Jurkat, Clone E6-1 (cell line): ENCODE results near the gene PLEKHM3.

Experiments used
- DNase-seq: peaks from one replicate; pipeline ENCODE4 v3.0.0-alpha.2; 2011; ENCODE audit warnings: low read depth, low spot score
- H3K4me3 ChIP-seq: 2 replicates; pipeline ENCODE4 v1.5.1; 2011; ENCODE audit warnings: mild to moderate bottlenecking, low read length, control low read depth, moderate library complexity

Gene PLEKHM3

DNA sequence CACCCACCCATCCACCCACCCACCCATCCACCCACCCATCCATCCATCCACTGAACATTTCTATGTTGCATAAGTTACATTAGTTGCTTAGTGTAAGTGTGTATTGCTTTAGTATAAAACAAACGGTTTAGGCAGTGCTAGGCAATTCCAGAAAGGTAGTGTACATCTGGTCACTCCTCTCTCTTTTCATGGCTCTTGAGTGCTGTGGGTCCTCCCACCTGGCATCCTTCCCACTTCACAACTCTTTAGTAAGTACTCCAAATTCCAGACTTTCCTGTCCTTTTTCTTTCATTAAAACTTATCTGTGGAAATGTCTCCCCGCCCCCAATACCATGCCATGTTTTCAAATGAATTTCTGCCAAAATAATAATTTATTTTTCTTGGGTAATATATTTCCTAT is 122.5 kb downstream of the PLEKHM3 start:
- DNase-seq, result no peak
- no peak overlapping the region for H3K4me3 ChIP-seq

DNA sequence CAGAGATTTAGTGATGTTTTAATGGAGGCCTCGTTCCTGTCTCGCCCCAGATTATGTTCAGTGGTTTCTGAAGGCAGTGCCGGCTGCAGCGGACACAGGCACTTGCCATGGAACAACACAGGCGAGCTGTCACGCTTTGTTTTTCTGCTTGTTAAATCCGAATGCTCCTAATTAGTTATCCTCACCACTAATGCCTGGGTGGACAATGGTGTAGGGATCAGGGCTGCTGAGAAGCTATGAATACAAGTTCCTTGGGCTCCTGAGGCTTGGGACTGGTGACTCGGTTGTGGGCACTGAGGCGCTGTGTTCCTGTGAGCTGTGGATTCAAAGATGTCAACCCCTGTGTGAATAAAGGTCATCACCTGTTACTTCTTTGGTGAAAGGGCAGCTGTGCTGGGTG is 123.5 kb downstream of the PLEKHM3 start:
- no peak for DNase-seq
- H3K4me3 ChIP-seq, result no peak overlapping the region

DNA sequence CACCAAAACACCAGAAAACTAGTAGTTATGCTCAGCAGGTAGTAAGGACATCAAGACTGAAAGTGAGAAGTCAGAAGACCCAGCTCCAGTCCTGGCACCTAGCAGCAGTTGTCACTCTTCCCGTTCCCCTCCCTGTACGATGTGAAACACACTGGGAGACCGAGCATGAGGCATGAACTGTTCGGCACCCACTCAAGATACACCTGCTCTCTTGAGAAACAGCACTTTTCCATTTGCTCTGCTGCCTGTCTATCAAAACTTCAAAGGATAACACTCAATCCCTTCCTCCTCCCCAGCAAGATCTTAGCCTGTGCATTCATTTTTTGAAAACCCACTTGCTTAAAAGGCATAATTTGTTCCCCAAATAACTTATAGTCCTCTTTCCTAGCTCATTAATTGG is 123.9 kb downstream of the PLEKHM3 start:
- DNase-seq, result no peak
- no peak overlapping the region for H3K4me3 ChIP-seq

DNA sequence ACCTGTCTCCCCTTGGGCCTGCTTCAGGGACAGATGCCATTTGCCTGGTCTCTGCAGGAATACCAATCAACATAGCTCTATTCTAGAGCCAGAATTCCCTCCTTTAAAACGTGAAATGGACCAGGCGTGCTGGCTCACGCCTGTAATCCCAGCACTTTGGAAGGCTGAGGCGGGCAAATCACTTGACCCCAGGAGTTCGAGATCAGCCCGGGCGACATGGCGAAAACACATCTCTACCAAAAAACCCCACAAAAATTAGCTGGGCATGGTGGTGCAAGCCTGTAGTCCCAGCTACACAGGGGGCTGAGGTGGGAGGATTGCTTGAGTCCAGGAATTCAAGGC is 127.0 kb downstream of the PLEKHM3 start:
- H3K4me3 ChIP-seq, result no peak overlapping the region
- no peak for DNase-seq

DNA sequence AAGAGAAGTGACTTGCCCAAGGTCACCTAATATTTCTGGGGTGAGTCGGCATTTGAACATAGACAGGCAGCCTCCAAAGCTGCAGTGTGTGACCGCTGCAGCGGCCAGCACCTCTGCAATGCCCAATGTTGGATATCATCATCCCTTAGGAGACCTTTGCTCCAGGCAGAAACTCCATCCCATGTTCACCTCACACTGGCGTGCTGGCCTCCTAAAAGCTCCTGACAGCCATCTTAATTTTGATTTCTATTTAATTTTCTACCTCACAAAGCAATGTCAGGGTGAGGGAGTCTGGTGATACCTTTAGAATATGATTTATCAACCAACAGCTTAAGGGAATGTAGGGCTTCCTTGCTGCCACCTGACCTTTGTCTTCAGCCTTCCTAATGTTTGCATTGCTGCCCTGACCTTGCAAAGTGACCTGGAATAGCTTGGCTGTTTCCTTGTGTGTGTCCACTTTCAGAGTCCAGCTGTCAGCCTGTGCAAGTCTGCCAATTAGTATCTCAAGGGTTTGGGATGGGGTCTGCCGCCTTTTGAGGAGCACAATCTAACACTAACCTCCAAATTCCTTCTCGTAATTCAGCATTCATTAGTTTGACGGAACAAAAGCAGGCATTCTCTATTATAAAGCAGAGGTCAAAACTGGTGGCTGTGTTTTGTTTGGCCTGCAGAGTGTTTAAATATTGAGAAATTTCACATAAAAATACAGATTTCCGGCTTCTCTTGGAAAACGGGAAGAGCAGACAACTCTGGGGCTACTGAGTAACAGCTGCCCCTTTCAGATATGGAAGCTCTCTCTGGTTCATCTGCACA is 127.6 kb downstream of the PLEKHM3 start:
- no peak for DNase-seq
- no peak overlapping the region for H3K4me3 ChIP-seq

DNA sequence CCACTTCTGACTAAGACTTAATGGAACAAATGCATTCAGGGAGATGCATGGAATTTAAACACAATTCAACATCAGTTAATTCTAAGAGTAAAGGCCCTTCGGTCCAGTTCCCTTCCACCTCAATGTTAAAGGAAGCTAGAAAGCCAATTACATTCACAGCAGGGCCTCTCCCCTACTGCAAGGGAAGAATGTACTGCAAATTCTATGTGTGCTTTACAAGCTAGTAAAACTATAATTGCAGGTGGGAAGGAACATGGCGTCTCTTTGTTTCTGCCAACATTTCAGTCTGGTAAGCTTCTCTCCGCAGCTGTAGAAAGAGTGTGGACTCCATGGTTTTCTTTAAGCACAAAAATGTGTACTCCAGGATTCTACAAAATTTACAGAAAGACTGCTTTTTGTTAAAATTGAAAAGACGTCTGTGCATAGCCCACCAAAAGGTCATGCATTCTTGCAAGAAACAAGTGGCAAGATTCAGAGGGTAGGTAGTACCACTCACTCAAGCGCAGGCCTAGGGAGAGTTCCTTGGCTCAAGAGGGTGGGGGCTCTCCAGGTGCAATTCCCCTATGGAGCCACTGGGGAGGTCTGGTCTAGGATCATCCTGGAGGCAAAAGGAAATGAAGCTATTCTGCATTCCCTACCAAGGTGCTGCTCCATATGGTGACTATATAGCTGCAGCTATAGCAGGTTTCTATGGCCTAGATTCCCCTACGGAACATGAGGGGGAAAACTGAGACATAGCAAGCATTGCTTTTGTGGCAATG is 128.6 kb downstream of the PLEKHM3 start:
- H3K4me3 ChIP-seq, result no peak overlapping the region
- no peak for DNase-seq

DNA sequence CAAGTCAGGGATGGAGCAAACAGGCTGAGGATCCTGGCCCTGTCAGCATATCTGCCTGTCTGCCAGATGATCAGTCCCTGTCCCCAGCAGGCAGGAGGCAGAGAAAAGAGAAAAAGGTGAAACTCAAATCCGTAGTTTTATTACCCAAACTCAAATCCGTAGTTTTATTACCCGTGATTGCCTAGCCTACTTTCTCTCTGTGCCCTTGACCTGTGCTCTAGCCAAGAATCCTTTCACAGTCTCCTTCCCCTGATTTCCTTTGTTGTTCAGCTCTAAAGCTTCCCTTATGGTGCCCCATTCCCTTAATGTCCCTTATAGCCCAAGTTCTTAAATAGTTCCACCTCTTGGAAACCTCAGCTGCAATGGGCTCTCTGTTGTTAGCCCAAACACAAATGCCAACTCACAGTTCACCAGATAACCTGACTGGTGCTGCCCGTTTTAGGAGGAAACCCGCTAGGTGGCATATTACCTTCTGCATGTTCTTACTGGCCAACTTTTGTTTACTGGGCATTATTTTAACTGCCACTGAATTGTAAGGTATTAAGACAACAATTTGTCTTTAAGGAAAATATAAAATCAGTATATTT is 130.0 kb downstream of the PLEKHM3 start:
- H3K4me3 ChIP-seq, result no peak overlapping the region
- DNase-seq, result no peak

DNA sequence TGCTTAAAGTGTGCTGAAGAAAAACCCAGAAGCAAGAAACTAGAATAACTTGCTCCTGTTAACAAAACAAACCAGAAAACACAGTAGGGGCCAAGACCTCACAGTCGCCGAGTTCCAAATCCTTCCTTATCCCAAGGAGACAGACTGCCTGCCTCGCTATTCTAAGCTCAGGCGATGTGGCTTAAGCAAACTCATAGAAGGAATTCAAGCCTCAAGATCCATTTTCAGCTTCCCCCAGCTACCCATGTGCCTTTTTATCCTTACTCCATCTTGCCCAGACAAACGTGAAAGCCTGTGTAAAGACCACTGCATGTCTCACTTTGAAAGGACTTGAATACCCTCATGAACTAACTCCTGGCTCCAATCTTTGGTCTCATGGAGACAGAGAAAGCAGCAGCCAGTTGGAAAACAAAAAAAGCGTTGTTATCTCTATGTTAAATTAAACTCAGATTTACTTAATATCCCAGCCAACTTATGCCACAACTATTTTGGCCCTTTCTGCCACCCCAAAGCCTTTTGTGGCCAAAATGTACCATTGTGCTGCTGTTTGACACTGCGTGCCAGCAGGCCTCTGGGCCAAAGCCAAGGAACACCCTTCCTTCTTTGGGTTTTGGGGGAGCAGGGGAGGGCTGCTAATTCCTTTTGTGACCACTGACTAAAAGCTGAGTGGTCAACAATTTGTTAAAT is 132.5 kb downstream of the PLEKHM3 start:
- H3K4me3 ChIP-seq, result no peak overlapping the region
- no peak for DNase-seq

DNA sequence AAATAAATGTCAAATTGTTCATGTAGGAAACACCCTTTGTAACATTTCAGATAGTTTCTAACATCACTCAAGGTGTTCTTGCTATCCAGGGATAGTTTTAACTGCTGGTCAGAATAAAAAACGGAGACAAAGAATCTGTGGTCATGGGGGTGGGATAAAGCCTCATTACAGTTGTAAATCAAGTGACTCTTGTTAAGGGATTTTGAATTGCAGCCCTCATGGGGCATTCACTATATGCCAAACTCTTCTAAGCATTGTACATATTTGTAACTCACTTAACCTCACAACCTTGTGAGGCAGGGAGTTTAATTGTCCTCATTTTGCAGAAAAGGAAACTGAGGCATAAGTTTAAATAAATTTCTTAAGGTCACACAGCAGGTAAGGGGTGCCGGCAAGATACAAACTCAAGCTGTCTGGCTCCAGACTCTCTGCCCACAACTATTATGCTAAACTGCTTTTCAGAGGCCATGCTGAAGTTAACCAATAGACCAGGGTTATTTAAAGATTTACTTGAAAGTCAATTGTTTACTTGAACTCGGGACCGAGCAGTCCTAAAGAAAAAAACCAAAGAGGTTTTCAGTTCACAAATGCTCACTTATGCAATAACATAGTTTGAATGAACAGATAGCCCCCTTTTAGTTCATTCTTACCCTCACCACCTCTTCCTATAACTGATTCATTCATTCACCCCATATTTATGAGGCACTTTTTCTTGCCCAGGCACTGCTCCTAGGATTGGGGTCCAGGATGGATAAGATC is 134.1 kb downstream of the PLEKHM3 start:
- no peak for DNase-seq
- H3K4me3 ChIP-seq, result no peak overlapping the region

DNA sequence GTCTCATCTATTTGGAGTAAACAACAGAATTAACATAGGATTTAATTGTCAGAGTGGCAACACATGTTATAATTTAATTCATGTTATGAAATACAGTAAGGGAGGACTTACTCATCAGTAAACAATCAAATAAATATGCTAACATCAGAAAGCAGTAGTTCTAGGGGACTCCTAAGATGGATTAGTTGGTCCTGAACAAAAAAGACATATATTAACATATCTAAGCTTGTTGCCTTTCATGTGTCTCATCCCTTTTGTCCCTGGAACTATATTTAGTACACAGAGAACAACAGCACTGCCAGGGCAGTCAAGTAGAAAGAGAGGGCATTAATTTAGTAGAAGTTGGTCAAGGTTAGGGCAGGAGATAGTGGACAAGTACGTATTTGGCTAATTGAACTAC is 137.8 kb downstream of the PLEKHM3 start:
- no peak overlapping the region for H3K4me3 ChIP-seq
- DNase-seq, result no peak

DNA sequence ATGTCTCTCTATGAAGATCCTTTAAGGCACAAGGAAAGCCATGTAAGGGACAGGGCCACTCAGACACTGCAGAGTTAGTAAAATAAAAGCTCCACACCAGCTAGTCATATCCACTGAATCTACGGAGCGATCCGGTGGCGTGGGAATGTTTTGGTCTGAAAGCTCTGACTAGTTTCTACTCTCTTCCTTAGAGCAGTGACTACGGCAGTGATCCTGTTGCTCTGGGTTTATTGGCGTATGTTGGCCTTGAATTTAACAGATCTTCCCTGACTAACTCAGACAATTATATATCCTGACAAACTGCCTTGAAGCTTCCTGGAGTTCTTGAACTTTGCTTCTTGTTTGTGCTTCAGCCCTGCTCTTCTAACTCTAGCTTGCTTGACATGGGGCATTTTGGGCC is 140.3 kb downstream of the PLEKHM3 start:
- no peak for DNase-seq
- H3K4me3 ChIP-seq, result no peak overlapping the region

DNA sequence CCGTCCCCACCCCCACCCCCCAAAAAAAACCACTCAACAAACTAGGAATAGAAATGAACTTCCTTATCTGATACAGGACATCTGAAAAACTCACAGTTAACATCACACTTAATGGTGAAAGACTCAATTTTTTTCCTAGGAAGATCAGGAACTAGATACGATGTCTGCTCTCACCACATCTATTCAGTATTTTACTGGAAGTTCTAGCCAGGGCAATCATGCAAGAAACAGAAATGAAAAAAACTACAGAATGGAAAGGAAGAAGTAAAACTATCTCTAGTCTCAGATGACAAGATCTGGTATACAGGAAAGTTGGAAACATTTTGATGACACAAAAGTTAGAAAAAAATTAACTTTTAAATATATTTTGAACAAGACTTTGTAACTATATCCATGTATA is 141.2 kb downstream of the PLEKHM3 start:
- no peak for DNase-seq
- no peak overlapping the region for H3K4me3 ChIP-seq

DNA sequence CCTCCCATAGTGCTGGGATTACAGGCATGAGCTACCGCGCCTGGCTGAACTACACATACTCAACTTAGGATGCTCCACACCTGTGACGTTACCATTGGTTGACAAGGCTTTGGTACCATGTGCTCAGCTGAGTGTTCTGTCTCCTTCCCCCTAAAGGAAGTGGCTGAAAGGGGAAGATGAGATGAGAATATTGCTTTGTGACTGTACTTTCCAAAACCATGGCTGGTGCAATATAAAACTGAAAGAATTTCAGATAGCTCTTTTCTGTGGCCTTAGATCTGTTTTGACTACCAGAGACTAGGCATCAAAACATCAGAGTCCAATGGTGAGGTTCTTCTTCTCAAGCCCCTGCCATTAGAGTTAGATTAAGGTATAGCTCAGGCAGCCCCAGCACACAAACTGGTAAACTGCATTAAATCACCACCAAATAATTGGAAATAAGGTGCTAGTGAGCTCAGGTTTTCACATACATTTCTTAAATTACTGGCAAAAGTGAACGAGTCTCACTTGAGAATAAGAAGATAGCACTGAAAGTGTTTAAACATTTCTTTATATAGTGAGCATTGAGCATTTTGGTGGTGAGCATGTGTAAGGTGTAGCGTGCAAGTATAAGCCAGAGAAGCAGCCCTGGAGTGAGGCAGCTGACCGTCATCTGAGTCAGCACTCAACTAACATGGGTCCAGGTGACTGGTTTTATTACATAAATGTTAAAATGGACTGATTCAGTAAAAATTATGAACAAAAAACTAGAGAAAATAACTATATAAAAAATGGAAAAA is 142.1 kb downstream of the PLEKHM3 start:
- no peak overlapping the region for H3K4me3 ChIP-seq
- no peak for DNase-seq

DNA sequence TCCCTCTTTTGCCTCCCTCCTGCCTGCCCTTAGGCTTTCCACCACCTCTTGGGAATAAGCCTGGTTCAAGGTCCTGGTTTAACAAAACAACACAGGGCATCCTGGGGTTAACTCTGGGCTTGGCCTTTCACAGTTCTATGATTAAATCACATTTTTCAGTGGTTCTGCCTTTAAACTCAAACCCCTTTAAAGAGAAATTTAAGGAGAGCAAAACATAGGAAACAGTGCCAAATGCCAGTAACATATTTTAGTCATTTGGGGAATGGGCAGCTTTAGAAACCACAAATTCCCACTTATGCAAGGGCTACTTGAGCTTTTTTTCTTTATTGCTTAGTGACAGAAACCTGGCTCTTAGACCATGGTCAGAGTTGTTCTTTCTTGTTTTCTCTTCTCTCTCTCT is 143.4 kb downstream of the PLEKHM3 start:
- DNase-seq, result no peak
- H3K4me3 ChIP-seq, result no peak overlapping the region

DNA sequence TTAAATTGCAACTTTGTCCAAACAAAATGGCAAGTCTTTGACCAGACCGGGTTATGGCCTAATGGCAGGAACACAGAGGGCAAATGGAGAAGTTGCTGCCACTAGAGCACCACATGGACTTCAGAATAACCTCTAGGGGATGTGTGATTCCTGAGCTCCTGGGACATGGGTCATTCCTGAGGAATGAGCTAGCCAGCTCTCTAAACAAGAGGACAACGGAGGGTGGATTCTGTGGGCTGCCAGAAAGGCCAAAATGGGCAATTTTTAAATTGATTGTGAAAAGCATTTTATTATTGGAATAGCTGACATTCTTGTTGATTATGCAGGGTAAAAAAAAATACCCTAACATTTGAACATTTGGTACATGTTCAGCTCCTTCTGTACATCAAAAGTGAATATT is 145.8 kb downstream of the PLEKHM3 start:
- no peak overlapping the region for H3K4me3 ChIP-seq
- DNase-seq, result no peak

DNA sequence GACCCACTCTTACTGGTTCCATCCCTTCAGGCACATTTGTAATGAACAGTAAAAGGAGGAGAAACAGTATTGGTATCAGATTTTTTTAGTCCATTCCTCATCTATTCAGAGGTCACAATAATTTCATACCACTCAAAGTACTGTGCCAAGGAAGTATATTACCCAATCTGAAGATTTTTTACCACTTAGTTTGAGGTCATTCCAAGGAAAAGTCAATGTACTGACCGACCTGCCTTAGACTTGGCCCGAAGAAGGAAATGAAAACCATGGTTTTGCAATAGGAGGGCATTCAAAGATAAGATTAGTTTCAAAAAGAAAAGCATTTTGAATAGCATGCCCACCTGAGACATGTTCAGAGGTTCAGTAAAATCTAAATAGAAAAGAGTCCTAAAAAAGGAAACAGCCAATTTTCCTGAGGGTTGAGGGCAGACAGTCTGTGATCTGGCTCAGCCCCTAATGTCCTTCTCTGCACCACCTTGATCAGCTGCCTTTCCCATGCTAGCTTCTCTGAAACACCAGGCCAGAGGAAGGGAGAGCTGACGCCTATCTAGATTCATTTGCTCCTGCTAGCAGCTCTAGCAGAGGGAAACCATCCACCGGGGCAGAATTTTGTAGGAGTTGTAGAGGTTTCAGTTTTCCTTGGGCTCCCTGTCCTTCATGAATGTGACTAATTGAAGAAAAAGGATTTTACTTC is 148.3 kb downstream of the PLEKHM3 start:
- DNase-seq, result no peak
- H3K4me3 ChIP-seq, result no peak overlapping the region

DNA sequence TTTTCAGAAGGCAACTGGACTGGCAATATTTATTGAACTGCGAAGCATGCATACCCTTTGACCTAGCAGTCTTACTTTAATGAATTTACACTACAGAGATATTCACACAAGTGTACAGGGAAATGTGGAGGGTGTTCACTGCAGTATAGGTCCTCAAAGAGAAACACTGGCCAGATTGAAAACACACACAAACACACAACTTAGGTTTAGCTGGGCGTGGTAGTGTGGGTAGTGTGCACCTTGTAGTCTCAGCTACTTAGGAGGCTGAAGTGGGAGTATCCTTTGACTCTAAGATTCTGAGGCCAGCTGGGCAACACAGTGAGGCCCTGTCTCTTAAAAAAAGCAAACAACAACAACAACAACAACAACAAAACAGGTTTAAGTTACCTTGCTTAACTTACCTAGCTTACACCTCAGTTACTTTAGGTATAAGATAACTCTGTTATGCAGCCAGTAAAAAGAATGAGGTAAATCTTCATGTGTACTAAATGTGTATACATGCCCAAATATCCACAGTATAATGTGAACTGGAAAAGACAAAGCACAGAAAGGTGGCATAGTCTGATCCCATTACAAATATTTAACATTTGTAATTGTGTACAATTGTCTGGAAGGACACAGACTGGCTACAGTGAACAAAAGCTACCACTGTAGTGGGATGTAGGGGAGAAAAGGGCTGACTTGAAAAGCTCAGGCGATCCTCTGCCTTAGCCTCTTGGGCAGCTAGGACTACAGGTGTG is 149.7 kb downstream of the PLEKHM3 start:
- no peak overlapping the region for H3K4me3 ChIP-seq
- DNase-seq, result no peak
